ENCODE measurements around the gene GLE1. TPM values are rescaled to one million over a fixed set of nuclear protein-coding genes. Genes with fewer than 3 reads are reported as not detected.
A peak's percentile ranks its signal among the peaks of the same experiment; 100 is the strongest.

The GLE1 gene
- total RNA-seq, 1 experiment from 2014 or later: 36.6 TPM

- Histone ChIP-seq H3K9me3 (ENCODE audit: control insufficient read depth in 1 of 2, insufficient read depth in 1 of 2, low read depth in 1 of 2, low read length in 2 of 2) (no peaks in the 10 kb centered on the region), H3K4me3 (replicated peaks in 1 of 2; ENCODE audit: low read depth in 1 of 2, low read length in 2 of 2) (peak overlapping the region; percentile 85 to 96), H3K4me2 (ENCODE audit: low read length) (peak overlapping the region; percentile 89), H3K27ac (ENCODE audit: low read depth, low read length) (peak overlapping the region; percentile 62), H3K9me2 (ENCODE audit: insufficient read depth) (no peaks in the 10 kb centered on the region), H3K79me2 (ENCODE audit: insufficient read depth, low read length) (peaks cover 24% of the 10 kb centered on the region), H4K20me1 (ENCODE audit: insufficient read depth) (no peaks in the 10 kb centered on the region), H3K9ac (ENCODE audit: low read length) (peak overlapping the region; percentile 91), H3K4me1 (ENCODE audit: control insufficient read depth in 1 of 2, insufficient read depth in 2 of 2, low read length in 2 of 2) (peaks cover 11 to 23% of the 10 kb centered on the region in 2 experiments), H2AFZ (ENCODE audit: low read depth, low read length, poor library complexity, severe bottlenecking) (peak overlapping the region; percentile 54), H3K27me3 (ENCODE audit: insufficient read depth, low read length) (no peaks in the 10 kb centered on the region), H3K36me3 (ENCODE audit: control insufficient read depth in 1 of 2, insufficient read depth in 2 of 2, low read length in 2 of 2) (peaks cover 11 to 22% of the 10 kb centered on the region in 2 experiments; a peak in 2 of 4 replicates)
- CTCF ChIA-PET: no interaction called here
- POLR2A ChIA-PET: no interaction called here
- no peak for ATAC-seq
- intact Hi-C loops (cut with micrococcal nuclease): no loop called here
- RAD21 ChIA-PET (ENCODE audit: low non-redundant PET in 1 of 2, low total read pairs in 2 of 2, uncharacterized antibody in 2 of 2, unreplicated experiment in 2 of 2): no interaction called here
- TF ChIP-seq POLR2A (IDR thresholded peaks at IDR 0.05; ENCODE audit: borderline replicate concordance, extremely low read depth, insufficient read depth, insufficient read length) (no peak), EZH2 (IDR thresholded peaks at IDR 0.05) (no peak), ZFX (IDR thresholded peaks at IDR 0.05) (no peak)
- no peak for DNase-seq (ENCODE audit: low read depth, low spot score)
- BruUV-seq (replicated peaks): TSS peak; percentile 89
These were observed 649 bp upstream of the GLE1 start for GRCh38 chr9:128503870-128504269.

GRCh38 chr9:128505414-128505765 lies 871 bp downstream of the GLE1 start:
- peak overlapping the region; percentile 89 for H3K4me2 ChIP-seq (ENCODE audit: low read length)
- no TSS peak for BruUV-seq (replicated peaks)
- H3K27ac ChIP-seq (ENCODE audit: low read depth, low read length): peak overlapping the region; percentile 62
- peaks cover 11 to 23% of the 10 kb centered on the region in 2 experiments for H3K4me1 ChIP-seq (ENCODE audit: control insufficient read depth in 1 of 2, insufficient read depth in 2 of 2, low read length in 2 of 2)
- CTCF ChIA-PET: interaction anchor here (0.8 kb wide), 1 partner anchor 9 kb away, joined by 3 read pairs; no protein-coding TSS in a partner anchor
- POLR2A ChIA-PET: interaction anchor here (0.8 to 1.2 kb wide), 2 partner anchors 47 to 48 kb away, joined by 3 to 5 read pairs; partner anchors contain the start of gene SPTAN1
- intact Hi-C loops (cut with micrococcal nuclease): loop anchor here (5.0 kb wide), 1 partner anchor 47 kb away; the partner anchor contains the start of gene SPTAN1
- H3K9me3 ChIP-seq (ENCODE audit: control insufficient read depth in 1 of 2, insufficient read depth in 1 of 2, low read depth in 1 of 2, low read length in 2 of 2): no peaks in the 10 kb centered on the region
- peaks cover 24% of the 10 kb centered on the region for H3K79me2 ChIP-seq (ENCODE audit: insufficient read depth, low read length)
- H3K4me3 ChIP-seq (replicated peaks in 1 of 2; ENCODE audit: low read depth in 1 of 2, low read length in 2 of 2): peak overlapping the region; percentile 85 to 96
- peaks cover 6 to 10% of the 10 kb centered on the region in 2 experiments; a peak in 2 of 4 replicates for H3K36me3 ChIP-seq (ENCODE audit: control insufficient read depth in 1 of 2, insufficient read depth in 2 of 2, low read length in 2 of 2)
- no peaks in the 10 kb centered on the region for H3K27me3 ChIP-seq (ENCODE audit: insufficient read depth, low read length)
- no peak for ATAC-seq
- H3K9me2 ChIP-seq (ENCODE audit: insufficient read depth): no peaks in the 10 kb centered on the region
- RAD21 ChIA-PET (ENCODE audit: low non-redundant PET in 1 of 2, low total read pairs in 2 of 2, uncharacterized antibody in 2 of 2, unreplicated experiment in 2 of 2): no interaction called here
- H4K20me1 ChIP-seq (ENCODE audit: insufficient read depth): no peaks in the 10 kb centered on the region
- H2AFZ ChIP-seq (ENCODE audit: low read depth, low read length, poor library complexity, severe bottlenecking): no peak overlapping the region
- no peak for DNase-seq (ENCODE audit: low read depth, low spot score)
- H3K9ac ChIP-seq (ENCODE audit: low read length): peak overlapping the region; percentile 91
- TF ChIP-seq SRF (IDR thresholded peaks at IDR 0.05; ENCODE audit: low read depth) (no peak), TCF7L2 (IDR thresholded peaks at IDR 0.05; ENCODE audit: borderline replicate concordance, extremely low read depth, insufficient read depth, insufficient read length) (no peak), YY1 (IDR thresholded peaks at IDR 0.05; ENCODE audit: extremely low read depth, insufficient replicate concordance, low read depth, low read length) (no peak), ATF3 (IDR thresholded peaks at IDR 0.05) (no peak), MAX (IDR thresholded peaks at IDR 0.05) (no peak), SIN3A (IDR thresholded peaks at IDR 0.05; ENCODE audit: low read depth) (no peak), ZFX (IDR thresholded peaks at IDR 0.05) (no peak), ZBTB33 (IDR thresholded peaks at IDR 0.05; ENCODE audit: extremely low read depth, insufficient replicate concordance, low read length) (no peak), JUND (IDR thresholded peaks at IDR 0.05) (no peak), CTCF (IDR thresholded peaks at IDR 0.05 in 2 of 3, conservative IDR thresholded peaks at IDR 0.05 in 1 of 3; ENCODE audit: borderline replicate concordance in 1 of 3, insufficient read depth in 1 of 3, low read depth in 2 of 3, low read length in 2 of 3) (no peak), POLR2AphosphoS5 (IDR thresholded peaks at IDR 0.05; ENCODE audit: low read depth, low read length) (no peak), CEBPB (IDR thresholded peaks at IDR 0.05; ENCODE audit: low read depth) (no peak), FOSL1 (IDR thresholded peaks at IDR 0.05; ENCODE audit: low read depth) (no peak), SP1 (IDR thresholded peaks at IDR 0.05; ENCODE audit: low read depth) (no peak), ELF1 (IDR thresholded peaks at IDR 0.05; ENCODE audit: borderline replicate concordance, low read depth) (no peak)
